GM23338 (cell line): ENCODE measurements around the gene ERI2. TPM values are rescaled to one million over a fixed set of nuclear protein-coding genes. Genes with fewer than 3 reads are reported as not detected.

Experiments
- CTCF ChIP-seq, 2 experiments: fragments of 200-600 bp in 1 of 2; sonication (generic) in 1 of 2; conservative IDR thresholded peaks; 2 replicates each; pipeline versions ENCODE4 v1.5.1 to v1.6.1; 2016 to 2017; ENCODE audit warnings: antibody characterized with exemption in 2 of 2, low read depth in 2 of 2, mild to moderate bottlenecking in 2 of 2, moderate library complexity in 1 of 2
- EZH2 ChIP-seq: fragments of 200-600 bp; sonication (generic); IDR thresholded peaks from one replicate; pipeline ENCODE4 v1.8.0; 2017; ENCODE audit warnings: antibody characterized with exemption, mild to moderate bottlenecking, low read depth; ENCODE audit not compliant: unreplicated experiment
- NANOG ChIP-seq: IDR thresholded peaks from 2 replicates; pipeline ENCODE4 v1.6.1; 2016; ENCODE audit warnings: antibody characterized with exemption, borderline replicate concordance
- REST ChIP-seq: IDR thresholded peaks from one replicate; pipeline ENCODE4 v1.6.1; 2018; ENCODE audit warnings: antibody characterized with exemption; ENCODE audit not compliant: unreplicated experiment
- ZNF462 ChIP-seq: fragments of 250-450 bp; sonication (Bioruptor Pico); IDR thresholded peaks from 2 replicates; pipeline ENCODE4 v1.5.0; 2020; ENCODE audit warnings: mild to moderate bottlenecking, moderate library complexity
- polyA plus RNA-seq: library from polyadenylated mRNA; unstranded; fragments of >200 nt; fragmentation: Nextera tagmentation; extraction: Ambion mirVana; gene quantifications from 2 replicates; pipeline ENCODE4 v1.2.1, GENCODE V29; 2016
- total RNA-seq: library from RNA; depleted of rRNA; stranded (reverse); fragments of >200 nt; shearing (Covaris generic); gene quantifications from 2 replicates; pipeline ENCODE4 v1.2.3, GENCODE V29; 2014

Gene ERI2
- total and polyA plus RNA-seq, 2 experiments from 2014 or later = 7.2 to 19.5 TPM

GRCh38 chr16:20762404-20763123 is 43.7 kb downstream of the ERI2 start (continued):
- no peak for TF ChIP-seq ZNF462 (CRISPR knock-in tag)
- no peak for TF ChIP-seq CTCF (conservative IDR thresholded peaks at IDR 0.05; ENCODE audit: low read depth in 2 of 2)
- TF ChIP-seq NANOG = no peak
- no peak for TF ChIP-seq EZH2
- no peak for TF ChIP-seq REST
